ENCODE measurements around the gene HDDC3.
"Not testable (repeated sequence)": the region's sequence is repeated elsewhere in the genome, so short reads cannot be mapped to it uniquely, and the experiment has no call there.

HDDC3 gene

DNA sequence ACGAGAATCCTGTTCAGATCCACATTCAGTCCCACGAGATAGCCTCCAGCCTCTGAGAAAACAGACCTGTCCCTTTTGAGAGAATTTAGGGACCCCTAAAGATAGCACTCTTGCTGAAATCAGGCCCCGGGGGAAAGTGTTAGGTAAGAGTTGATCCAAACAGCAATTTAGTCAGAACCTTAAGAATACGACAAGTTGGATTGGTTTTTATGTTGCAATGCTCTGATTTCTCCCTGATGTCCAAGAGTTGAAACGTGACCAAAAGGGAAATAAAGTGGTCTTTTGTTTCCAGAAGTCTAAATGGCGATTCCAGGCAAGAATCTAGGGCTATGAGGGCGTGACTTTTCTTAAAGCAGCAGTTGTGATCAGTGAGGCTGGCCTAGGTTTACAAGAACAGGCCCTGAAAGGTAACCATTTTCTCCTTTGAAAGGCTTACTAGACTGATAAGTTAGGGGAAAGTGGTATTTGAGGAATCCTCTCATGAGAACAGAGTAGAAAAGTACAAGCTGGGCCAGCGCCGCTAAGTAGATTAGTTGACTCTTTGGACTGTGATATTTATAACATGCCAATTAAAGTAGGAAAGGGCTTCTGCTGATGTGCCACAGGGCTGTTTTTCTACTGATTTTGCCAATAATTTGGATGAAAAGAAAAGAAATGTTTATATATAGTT lies 24.4 kb downstream of the HDDC3 start:
- DNase-seq = no peak

DNA sequence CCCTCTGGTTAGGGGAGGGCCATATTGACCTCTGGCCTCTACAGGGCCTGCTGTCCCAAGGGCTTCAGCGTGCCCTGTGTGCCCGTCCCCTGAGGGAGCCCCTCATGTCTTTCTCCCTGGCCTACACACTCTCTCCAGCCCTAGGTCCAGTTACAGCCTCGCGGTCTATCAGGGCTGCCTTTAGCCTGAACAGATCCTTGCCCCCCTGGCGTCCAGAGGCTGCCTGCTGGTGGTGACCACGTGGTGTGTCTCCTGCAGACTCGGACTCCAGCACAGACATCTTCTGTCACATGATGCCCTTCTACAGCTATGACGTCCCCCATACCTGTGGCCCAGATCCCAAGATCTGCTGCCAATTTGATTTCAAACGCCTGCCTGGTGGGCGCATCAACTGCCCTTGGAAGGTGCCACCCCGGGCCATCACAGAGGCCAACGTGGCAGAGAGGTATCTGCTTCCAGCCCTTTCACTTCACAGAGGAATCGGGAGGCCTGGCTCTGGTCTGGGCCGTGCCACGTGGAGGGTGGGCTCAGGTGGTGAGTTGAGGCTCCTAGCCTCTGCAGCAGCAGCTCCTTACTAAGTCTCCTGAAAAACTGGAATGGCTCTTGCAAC lies 25.2 kb downstream of the HDDC3 start:
- no peak for DNase-seq

DNA sequence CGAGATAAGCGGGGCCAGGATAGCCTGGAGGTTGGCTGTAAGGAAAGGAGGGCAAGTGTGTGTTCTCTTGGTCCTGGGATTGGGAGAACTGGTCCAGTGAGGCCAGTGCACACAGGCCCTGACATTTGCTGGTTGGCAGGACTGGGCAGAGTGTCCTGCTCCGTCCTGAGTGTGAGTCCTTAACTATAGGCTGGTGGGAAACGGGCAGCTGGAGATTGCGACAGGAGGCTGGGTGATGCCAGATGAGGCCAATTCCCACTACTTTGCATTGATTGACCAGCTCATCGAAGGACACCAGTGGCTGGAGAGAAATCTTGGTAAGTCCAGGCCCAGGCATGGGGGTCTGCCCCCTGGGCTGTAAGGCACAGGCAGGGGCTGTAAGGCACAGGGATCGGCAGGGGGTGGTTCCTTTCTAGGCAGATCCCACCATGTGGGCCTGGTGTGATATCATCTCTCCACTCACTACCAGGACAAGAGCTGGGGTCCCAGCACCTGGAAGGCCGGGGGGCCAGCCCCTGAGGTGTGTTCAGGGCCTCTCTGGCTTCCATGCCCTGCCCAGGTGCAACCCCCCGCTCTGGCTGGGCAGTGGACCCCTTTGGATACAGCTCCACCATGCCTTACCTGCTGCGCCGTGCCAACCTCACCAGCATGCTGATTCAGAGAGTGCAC lies 26.0 kb downstream of the HDDC3 start:
- DNase-seq = no peak

DNA sequence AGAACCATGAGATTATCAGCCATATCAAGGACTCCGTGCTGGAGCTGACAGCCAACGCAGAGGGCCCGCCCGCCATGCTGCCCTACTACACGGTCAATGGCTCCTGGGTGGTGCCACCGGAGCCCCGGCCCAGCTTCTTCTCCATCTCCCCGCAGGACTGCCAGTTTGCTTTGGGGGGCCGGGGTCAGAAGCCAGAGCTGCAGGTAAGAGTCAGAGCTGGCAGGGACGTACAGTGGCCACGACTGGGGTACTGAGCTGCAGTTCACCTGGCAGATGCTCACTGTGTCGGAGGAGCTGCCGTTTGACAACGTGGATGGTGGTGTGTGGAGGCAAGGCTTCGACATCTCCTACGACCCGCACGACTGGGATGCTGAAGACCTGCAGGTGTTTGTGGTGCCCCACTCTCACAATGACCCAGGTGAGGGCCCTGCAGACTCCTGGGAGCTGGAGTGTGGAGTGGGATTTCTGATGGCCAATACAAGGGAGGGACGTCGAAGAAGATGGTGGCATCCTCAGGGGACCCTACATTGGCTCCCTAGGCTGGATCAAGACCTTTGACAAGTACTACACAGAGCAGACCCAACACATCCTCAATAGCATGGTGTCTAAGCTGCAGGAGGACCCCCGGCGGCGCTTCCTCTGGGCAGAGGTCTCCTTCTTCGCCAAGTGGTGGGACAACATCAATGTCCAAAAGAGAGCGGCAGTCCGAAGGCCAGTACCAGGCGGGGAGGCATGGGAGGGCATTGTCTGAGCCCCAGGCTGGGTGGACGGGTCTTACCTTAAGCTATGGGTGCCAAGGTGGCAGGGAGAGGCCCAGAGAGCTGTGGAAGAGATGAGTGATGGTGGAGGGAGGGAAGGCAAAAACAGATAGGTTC lies 26.8 kb downstream of the HDDC3 start:
- DNase-seq = no peak

DNA sequence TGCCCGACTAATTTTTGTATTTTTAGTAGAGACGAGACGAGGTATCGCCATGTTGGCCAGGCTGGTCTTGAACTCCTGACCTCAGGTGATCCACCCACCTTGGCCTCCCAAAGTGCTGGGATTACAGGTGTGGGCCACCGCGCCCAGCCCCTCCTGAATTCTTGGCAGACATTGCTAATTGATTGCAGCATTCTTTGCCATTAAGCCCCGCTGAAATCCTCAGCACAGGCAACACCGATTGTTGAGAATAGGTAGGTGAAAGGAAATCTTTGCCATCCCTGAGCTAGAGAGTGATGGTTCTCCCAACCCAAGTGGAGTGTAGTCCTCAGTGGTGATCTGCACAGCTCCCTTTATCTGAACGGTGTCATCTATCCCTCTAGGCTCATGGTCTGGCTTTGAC lies 27.6 kb downstream of the HDDC3 start:
- no peak for DNase-seq

DNA sequence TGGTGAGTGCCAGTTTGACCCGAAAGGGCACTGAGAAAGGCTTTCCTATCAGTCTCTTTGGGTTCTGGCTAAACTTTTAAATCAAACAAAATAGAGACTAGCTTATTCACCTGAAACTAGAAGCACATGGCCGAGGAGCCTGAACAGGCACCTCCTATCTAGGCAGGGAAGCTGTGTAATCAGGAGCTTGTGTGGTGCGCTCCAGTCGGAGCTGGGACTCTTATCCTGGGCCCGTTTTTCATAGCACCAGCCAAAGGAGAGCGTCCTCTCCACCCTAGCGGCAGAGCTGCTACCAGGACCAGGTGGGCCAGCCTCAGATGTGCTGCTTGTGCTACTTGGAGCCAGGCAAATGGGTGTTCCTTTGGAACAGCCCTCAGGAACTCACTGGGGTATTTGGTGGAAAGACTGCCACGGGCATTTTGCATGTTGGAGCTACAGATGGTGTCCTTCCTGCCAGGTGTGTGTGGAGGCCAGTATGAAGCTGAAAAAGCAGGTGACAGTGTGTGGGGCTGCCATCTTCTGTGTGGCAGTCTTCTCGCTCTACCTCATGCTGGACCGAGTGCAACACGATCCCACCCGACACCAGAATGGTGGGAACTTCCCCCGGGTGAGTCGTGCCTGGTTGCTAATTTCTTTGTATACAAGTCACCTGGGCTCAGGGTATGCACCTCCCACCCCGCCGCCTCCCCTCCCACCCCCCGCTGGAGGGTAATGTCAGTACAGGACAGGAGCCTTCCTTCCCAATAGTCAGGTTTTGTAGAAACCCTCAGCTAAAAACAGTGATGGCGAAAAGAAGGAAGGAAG lies 28.4 kb downstream of the HDDC3 start:
- DNase-seq = peak; percentile 6

DNA sequence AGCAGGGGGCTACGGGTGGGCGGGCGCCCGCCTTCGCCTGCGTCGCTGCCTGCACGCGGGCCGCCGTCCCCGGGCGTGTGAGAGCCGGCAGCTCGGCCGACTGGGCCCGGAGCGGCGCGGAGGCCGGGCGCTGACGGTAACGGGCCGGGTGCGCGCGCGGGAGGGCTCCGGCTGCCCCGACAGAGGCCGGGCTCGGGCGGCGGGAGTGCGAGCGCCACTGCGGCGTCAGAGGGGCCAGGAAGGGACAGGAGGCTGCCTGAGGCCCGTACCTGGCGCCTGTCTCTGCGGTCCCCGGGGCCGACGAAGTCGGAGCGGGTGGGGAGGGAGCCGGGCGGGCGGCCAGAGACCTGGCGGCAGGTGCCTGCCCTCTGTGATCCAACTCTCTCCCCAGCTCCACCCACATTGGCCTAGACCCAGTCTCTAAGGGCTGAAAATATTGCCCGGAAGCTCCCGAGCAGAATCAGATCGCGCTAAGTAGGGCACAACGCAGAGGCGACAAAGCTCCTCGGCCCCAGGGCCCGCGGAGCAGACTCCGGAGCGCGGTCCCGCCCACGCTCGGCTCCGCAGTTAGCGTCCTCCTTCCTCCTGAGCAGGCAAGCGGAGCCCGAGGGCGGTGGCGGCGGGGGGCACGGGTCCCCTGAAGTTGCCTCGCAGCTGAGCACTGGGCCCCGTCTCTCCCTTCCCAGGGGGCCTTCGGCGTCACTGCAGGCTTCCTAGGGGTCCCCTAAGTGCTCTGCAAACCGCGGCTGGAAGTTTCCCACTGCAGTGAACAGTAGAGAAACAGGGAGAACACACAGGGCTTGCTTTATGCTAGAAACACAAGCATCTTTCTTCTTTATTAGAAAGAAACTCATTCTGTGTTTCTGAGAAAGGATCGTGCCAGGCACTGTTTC lies 29.3 kb downstream of the HDDC3 start, which contains the start of gene MAN2A2:
Gene MAN2A2 (plus strand): TSS at position 463 of the 893 bp plus-strand sequence. CDS start 906 bp downstream, outside the sequence.
- DNase-seq = peak; percentile 23

DNA sequence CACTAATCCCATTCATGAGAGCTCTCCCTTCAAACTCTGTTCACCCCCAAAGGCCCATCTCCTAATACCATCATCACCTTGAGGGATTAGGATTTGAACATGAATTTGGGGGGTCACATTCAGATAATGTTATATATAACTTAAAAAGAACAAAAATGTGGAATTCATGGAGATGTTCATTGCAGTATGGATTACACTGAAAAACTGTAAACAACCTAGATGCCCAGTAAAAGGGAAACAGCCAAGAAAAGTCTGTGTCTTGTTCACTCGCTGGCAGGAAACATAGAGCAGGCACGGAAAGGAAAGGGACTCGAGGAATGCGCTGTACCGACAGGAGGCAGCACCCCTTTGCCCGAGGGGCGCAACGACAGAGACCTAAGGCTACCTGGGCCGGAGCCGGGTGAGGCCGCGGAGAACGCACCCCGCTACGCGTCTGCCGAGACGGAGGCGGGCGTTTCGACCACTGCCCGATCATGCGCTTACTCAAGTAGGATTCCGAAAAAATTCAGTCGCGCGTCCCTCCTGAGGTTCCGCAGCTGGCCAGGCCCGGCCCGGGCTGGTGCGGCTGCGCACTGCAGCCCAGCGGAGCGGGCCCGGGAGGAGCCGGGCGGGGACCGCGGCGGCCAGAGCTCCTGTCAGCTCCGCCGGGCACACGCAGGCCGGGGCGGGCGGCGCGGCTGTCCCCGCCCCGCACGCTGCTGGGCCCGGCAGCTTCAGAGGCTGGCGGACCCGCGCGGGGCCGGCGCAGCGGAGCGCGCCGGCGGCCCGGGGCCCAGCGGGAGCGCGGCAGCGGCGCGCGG lies 30.1 kb downstream of the HDDC3 start:
- peak; percentile 64 for DNase-seq

DNA sequence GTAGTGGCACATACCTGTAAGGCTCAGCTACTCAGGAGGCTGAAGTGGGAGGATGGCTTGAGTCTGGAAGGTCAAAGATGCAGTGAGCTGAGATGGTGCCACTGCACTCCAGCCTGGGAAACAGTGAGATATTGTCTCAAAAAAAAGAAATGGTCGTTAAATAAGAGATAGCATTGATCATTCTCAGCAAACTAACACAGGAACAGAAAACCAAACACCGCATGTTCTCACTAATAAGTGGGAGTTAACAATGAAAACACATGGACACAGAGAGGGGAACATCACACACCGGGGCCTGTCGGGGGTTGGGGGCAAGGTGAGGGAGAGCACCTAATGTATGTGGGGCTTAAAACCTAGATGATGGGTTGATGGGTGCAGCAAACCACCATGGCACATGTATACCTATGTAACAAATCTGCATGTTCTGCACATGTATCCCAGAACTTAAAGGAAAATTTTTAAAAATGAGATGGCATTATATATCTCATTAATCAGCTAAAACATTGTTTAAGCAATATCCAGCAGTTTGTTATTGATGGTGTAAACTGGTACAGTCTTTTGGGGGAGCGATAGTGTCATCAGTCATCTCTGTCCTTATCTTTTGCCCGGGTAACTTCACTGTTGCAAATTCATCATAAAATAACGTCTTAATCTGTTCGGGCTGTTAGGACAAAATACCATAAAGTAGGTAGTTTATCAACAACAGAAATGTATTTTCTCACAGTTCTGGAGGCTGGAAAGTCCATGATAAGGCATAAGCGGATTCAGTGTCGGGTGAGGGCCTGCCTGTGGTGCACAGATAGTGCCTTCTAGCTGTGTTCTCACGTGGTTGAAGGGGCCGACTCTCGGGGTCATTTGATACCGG lies 30.9 kb downstream of the HDDC3 start:
- no peak for DNase-seq

DNA sequence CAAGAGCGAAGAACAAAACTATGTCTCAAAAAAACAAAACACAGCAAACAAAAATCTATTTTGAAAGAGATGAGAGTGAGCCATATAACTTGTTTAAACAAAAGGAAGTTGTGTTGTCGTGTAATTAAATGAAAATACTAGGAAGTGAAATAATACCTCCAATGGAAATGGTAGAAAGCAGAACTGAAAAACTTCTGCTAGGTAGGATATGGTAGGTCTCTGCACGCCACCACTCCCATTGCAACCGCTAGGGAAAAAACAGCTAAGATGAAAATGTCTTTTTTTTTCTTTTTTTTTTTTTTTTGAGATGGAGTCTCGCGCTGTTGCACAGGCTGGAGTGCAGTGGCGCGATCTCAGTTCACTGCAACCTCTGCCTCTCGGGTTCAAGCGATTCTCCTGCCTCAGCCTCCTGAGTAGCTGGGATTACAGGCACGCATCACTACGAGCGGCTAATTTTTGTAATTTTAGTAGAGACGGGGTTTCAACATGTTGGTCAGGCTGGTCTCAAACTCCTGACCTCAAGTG lies 35.2 kb downstream of the HDDC3 start:
- not testable (repeated sequence) for DNase-seq

DNA sequence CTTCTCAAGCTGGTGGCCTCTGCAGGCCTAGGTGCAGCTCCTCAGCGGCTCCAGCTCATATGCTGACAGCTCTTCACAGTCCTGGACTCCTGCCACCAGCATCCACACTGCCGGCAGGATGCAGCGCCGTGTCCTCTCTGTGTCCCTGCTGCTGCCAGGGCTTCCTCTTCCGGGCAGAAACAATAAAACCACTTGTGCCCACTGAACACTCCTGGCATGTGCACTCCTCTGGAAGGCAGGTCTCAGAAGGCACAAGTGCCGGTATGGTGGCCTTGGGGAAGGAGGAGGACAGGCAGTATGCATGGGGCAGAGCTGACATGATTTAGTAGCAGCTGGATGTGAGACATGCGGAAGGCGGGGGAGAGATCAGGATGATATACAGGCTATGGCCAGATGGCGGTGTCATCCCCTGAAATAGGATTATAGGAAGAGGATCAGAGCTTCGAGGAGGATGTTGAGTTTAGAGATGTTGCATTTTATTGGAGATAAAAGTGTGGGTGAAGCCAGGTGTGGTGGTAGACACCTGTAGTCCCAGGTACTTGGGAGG lies 36.7 kb downstream of the HDDC3 start:
- DNase-seq = peak; percentile 64

DNA sequence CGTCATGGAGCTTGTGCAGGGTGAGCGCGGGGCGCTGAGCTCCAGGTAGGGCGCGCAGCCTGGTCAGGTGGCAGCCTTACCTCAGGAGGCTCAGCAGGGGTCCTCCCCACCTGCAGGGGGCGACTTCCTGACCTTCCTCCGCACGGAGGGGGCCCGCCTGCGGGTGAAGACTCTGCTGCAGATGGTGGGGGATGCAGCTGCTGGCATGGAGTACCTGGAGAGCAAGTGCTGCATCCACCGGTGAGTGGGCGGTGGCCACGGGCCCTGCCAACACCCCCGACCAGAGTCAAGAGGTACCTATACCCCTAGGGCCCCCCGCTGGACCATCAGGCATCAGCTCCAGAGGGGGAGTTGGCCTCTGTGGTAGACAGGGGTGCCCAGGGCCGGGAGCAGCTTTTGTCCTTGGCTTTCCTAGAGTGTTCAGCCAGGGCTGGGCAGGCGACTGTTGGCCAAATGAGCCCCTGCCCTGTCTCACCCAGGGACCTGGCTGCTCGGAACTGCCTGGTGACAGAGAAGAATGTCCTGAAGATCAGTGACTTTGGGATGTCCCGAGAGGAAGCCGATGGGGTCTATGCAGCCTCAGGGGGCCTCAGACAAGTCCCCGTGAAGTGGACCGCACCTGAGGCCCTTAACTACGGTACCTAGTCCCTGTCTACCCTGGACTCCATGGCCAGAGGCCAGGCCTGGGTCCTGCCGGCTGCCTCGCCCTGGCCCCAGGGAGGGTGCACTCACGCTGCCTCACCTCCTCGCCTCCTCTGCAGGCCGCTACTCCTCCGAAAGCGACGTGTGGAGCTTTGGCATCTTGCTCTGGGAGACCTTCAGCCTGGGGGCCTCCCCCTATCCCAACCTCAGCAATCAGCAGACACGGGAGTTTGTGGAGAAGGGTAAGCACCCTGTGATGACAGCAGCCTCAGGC lies 38.9 kb downstream of the HDDC3 start:
- DNase-seq = no peak

DNA sequence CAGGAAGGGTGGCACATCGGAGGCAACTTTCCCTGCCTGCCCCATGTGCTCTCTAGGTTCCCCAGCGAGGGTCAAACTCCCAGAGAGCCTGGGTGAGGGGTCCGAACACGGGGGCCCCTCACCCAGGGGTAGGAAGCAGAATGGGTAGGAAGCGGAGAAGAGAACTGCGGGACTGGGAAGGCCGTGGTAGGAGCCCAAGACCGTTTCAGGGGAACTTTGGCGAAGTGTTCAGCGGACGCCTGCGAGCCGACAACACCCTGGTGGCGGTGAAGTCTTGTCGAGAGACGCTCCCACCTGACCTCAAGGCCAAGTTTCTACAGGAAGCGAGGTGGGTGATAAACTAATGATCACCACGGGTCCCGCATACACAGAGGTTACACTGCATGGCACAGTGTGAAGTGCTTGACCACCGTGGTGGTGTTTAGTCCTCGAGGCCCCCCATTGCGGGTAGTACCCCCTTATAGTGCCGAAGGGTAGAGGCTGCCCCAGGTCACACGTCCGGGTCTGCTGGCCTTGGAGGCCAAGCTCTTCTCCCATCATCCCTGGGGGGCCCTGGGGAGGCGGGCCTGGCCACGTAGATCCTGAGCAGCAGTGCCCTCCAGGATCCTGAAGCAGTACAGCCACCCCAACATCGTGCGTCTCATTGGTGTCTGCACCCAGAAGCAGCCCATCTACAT lies 39.7 kb downstream of the HDDC3 start:
- DNase-seq = no peak

DNA sequence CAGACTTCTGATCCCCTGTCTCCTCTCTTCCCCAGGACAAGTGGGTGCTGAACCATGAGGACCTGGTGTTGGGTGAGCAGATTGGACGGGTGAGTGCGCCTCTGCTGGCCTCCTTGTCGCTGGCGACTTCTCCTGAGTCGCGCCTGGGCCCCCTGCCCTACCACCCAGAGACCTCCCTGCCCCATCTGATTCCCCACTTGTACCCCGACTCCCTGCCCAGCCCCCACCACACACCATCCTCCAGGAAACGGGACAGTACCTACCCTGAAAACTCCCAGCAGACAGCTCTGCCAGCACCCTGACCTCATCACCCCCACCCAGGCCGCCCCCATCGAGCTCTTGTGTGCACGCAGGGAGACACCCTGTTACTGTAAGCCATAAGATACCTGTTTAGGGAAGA lies 40.3 kb downstream of the HDDC3 start:
- DNase-seq = no peak

DNA sequence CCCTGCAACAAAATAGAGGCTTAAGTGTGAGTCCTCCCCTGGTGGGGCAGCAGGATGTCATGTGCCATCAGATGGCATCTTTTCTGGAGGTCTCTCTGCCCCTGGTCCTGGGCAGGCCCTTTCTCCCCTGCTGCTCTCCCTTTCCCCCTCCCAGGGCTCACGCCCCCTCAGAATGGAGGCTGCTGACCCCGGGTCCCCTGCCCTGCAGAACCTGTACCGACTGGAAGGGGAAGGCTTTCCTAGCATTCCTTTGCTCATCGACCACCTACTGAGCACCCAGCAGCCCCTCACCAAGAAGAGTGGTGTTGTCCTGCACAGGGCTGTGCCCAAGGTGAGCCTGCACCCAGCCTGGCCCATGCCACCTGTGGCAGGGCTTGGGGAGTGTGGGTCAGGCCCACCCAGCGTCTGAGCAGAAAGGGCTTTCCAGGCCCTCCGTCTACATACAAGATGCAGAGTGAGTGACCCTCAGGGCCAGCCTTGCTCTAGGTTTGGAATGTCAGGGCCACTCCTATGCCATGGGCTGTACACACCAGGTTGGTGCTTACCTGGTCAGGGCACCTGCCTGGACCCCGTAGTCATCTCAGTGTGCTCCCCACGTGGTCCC lies 40.9 kb downstream of the HDDC3 start:
- DNase-seq = no peak

DNA sequence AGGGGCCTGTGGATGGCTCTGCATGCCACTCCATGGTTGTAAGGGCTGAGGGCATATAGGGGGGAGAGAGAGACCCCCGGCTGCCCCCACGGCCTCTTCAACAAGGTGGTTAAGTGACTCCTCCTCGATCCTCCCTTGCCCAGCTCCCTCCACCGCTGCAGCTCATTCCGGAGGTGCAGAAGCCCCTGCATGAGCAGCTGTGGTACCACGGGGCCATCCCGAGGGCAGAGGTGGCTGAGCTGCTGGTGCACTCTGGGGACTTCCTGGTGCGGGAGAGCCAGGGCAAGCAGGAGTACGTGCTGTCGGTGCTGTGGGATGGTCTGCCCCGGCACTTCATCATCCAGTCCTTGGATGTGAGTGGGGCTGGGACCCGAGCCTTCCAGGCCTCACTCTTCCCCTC lies 41.5 kb downstream of the HDDC3 start:
- DNase-seq = no peak
